IPS-18c (cell line): ENCODE measurements around the gene SLC9A9.
"Not testable (repeated sequence)": the region's sequence is repeated elsewhere in the genome, so short reads cannot be mapped to it uniquely, and the experiment has no call there.

Source experiments
- H3K4me3 ChIP-seq: 2 replicates; pipeline ENCODE4 v1.7.0; 2013; ENCODE audit warnings: low read depth, mild to moderate bottlenecking, low read length, moderate library complexity; ENCODE audit not compliant: insufficient read depth
- H3K9me3 ChIP-seq: one replicate; pipeline ENCODE4 v1.6.1; 2013; ENCODE audit warnings: mild to moderate bottlenecking, low read length, moderate library complexity; ENCODE audit not compliant: control insufficient read depth, insufficient read depth

SLC9A9 gene

GRCh38 chr3:143536817-143537535, 311.3 kb downstream of the SLC9A9 start:
- H3K9me3 ChIP-seq, result no peaks in the 10 kb centered on the region
- H3K4me3 ChIP-seq, result no peak overlapping the region

GRCh38 chr3:143535994-143536784, 312.1 kb downstream of the SLC9A9 start:
- no peak overlapping the region for H3K4me3 ChIP-seq
- no peaks in the 10 kb centered on the region for H3K9me3 ChIP-seq

GRCh38 chr3:143533391-143533790, 314.9 kb downstream of the SLC9A9 start:
- H3K4me3 ChIP-seq, result no peak overlapping the region
- H3K9me3 ChIP-seq, result no peaks in the 10 kb centered on the region

DNA sequence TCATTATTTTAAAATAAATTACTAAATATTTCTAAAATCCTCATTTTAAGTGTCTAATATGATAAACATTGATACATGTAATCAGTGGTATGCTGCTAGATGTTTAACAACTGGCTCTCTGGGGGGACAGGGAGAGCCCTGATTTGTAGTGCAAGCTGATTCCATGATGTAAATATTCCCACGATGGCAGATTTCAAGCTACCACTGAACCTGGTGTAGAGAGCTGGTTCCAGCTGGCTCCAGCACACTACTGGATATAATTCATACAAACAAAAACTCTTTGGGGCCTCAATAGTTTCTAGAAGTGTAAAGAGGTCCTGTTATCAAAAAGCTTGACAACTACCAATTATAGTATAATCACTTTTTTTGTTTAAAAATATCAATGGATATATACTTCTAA, 316.2 kb downstream of the SLC9A9 start:
- H3K9me3 ChIP-seq, result no peaks in the 10 kb centered on the region

DNA sequence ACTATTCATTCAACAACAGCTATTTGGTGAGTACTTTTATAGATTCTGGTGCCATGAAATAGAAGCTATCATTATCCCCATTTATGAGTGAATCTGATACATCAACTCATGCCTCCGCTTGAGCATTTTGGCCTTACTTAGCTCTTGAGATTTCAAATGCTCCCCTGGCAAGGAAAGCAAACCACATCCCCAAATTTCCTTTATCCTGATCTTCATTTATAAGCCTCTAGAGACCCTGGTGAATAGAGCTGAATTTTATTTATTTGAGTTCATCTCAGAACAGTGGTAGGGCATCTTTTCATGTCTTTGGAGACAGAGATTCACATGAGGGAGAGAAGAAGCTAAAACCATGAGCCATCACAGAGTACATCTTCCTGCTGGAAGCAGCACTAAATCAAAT, 317.2 kb downstream of the SLC9A9 start:
- H3K9me3 ChIP-seq, result no peaks in the 10 kb centered on the region

More for the DNA sequence above, 316.2 kb downstream of the SLC9A9 start:
- H3K4me3 ChIP-seq, result no peak overlapping the region

DNA sequence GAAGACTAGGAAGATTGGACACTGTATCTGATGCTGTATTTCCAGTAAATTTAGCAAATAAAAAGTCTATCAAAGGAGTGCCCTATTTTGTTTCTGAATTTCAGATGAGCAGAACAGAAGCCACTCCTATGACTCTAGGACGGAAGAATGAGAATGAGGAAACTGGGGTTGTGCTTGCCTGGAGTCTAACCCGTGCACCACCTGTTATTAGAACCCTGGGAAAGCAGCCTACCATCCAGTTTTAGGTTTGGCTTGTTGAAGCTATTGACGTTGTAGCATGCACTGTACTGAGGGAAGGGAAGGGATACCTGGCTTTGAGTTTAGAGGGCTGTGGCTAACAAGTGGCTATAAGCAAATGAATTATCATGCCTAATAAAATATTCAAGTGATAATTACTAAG, 318.5 kb downstream of the SLC9A9 start:
- Histone ChIP-seq H3K4me3 (no peak overlapping the region), H3K9me3 (no peaks in the 10 kb centered on the region)

More for the DNA sequence above, 317.2 kb downstream of the SLC9A9 start:
- no peak overlapping the region for H3K4me3 ChIP-seq

GRCh38 chr3:143529018-143529478, 319.2 kb downstream of the SLC9A9 start:
- no peak overlapping the region for H3K4me3 ChIP-seq

GRCh38 chr3:143526011-143526545, 322.2 kb downstream of the SLC9A9 start:
- no peak overlapping the region for H3K4me3 ChIP-seq

More at GRCh38 chr3:143529018-143529478, 319.2 kb downstream of the SLC9A9 start:
- H3K9me3 ChIP-seq, result no peaks in the 10 kb centered on the region

DNA sequence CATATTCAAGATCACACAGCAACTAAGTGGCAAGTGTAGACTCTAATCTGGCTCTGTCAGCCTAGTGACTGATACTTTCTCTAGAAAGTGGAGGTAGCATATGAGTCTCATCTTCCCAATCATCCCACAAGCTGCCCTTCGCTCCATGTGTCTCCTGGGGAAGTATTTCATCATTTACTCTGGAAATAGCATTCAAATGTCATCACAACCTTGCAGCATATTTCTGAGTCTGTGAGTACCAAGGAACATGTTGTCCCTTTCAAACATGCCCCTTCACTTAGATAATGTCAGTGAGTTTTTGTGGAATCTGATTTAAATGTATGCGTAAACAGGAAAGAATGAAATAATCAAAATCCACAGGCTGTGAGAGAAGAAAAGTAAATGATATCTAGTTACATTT, 322.9 kb downstream of the SLC9A9 start:
- Histone ChIP-seq H3K4me3 (no peak overlapping the region), H3K9me3 (no peaks in the 10 kb centered on the region)

More at GRCh38 chr3:143526011-143526545, 322.2 kb downstream of the SLC9A9 start:
- H3K9me3 ChIP-seq, result no peaks in the 10 kb centered on the region

DNA sequence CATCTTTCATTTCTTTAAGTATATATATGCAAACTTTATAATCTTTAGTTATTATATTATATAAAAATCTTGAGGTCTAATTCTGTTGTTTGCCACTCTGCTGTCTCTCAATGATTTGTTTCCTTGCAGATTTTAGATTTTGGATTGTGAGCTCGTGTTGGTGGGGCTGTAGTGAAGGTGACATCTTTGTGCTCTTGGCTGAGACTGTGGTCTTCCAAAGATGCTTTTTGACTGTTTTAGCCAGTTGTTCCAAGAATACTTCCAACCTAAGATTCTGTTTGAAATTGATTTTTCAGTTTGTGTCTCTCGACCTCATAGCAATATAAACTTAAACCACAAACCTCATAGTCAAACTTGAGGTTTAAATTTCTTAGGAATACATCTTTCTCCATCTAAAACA, 326.5 kb downstream of the SLC9A9 start:
- H3K9me3 ChIP-seq, result no peaks in the 10 kb centered on the region
- H3K4me3 ChIP-seq, result no peak overlapping the region

- H3K9me3 ChIP-seq, H3K4me3 ChIP-seq: not testable (repeated sequence)
Observed at GRCh38 chr3:143517131-143517530, 331.1 kb downstream of the SLC9A9 start.

DNA sequence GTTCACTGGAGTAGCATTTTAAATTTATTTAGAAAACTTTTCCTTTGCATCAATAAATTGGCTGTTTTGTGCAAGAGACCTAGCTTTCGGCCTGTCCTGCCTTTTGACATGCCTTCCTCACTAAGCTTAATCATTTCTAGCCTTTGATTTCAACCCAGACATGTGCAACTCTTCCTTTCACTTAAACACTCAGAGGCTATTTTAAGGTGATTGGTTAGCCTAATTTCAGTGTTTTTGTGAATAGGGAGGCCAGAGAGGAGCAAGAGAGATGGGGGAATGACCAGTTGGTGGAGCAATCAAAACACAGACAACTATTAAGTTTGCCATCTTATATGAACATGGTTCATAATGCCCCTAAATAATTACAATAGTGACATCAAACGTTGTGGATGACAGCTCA, 333.4 kb downstream of the SLC9A9 start:
- Histone ChIP-seq H3K9me3 (no peaks in the 10 kb centered on the region), H3K4me3 (no peak overlapping the region)

DNA sequence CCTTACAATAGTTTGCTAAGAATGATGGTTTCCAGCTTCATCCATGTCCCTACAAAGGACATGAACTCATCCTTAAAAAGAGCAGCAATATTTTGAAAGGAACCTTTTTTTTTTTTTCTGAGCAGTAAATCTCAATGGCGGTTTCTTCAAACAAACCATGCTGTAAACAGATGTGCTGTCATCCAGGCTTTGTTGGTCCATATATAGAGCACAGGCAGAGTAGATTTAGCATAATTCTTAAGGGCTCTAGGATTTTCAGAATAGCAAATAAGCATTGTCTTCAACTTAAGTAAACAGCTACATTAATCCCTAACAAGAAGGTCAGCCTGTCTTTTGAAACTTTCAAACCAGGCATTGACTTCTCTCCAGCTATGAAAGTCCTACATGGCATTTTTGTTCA, 334.2 kb downstream of the SLC9A9 start:
- no peak overlapping the region for H3K4me3 ChIP-seq
- H3K9me3 ChIP-seq, result no peaks in the 10 kb centered on the region

- Histone ChIP-seq H3K9me3 (no peaks in the 10 kb centered on the region), H3K4me3 (no peak overlapping the region)
Observed at GRCh38 chr3:143511174-143511879, 336.9 kb downstream of the SLC9A9 start.

DNA sequence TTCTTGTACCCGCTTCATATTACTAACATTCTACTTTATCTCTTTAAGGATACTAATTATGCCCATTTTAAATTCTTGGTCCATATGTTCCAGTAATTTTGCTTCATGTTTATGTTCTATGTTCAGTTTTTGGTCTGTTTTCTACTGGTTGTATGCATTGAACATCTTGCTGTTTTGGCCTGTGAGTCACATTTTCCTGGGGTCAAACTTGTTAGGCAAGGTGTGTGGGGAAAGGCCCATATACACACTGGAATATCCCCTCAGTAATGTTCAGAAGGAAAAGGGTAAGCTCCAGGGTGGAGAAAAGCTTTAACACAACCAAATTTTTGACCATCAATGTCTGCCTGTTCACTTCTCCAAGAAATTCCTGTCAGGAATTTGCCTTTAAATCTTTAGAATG, 337.7 kb downstream of the SLC9A9 start:
- no peaks in the 10 kb centered on the region for H3K9me3 ChIP-seq

DNA sequence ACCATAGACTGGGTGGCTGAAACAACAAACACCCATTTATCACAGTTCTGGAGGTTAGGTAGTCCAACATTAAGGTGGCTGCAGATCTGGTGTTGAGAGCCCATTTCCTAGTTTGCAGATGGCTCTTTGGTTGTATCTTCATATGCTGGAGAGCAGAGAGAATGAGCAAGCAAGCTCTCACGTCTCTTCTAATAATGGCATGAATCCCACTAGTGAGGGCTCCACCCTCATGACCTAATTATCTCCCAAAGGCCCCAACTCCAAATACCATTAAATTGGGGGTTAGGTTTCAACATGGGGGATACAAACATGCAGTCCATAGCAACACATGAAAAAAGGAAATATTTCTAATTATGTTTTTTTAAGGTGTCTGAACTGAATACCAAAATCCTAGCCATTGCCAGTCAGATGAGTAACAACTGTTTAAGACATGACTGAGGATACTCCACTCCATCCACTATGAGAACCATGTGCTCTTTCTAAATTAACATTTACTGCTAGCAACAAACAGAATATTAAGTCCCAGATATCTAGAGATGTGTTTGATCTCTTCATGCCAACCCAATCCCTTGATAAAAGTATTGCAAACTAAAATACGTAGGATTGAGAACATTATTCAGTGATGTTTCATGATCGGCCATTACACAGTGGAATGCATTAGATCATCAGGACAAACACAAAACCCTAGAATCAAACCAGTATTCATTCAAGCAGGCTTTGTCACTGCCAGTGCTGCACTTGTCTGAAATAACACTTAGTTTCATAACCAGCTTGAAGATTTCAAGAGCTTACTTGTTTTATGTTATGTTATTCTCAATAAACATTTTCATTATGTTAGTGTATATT, 340.3 kb downstream of the SLC9A9 start:
- no peak overlapping the region for H3K4me3 ChIP-seq
- no peaks in the 10 kb centered on the region for H3K9me3 ChIP-seq

More for the DNA sequence above, 337.7 kb downstream of the SLC9A9 start:
- H3K4me3 ChIP-seq, result no peak overlapping the region

DNA sequence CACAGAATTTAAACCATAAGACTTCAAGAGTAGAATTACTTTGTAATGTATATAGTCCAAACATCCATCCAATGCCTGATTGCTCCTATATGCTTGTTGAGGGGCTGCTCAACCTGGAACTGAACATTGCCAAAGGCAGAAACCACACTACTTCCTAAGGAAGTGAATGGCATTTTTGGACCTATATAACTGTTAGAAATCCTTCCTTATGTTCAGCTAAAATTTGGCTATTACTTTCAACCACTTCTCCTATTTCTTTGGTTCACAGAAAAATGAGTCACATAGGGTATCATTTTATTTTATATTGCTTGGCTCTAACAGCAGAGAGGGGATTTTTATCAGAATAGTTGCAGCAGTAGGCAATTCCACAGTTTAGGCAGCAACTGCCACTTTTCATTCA, 342.1 kb downstream of the SLC9A9 start:
- H3K4me3 ChIP-seq, result no peak overlapping the region
- H3K9me3 ChIP-seq, result no peaks in the 10 kb centered on the region
